Subcutaneous adipose tissue (tissue), 4 donors: ENCODE data around the gene FOXD1. TPM values are rescaled to one million over a fixed set of nuclear protein-coding genes. Genes with fewer than 3 reads are reported as not detected.

ENCODE experiments used
- total RNA-seq, 4 donors: library from RNA; depleted of rRNA; stranded (reverse); fragments of >200 nt; gene quantifications; one replicate each; pipeline ENCODE4 v1.1.0, GENCODE V29; 2016
- TF ChIP-seq, protein P1 (sequence below): fragments of 450-650 bp; IDR thresholded peaks from one replicate; pipeline ENCODE4 v1.5.1; 2016; ENCODE audit warnings: low read depth, mild to moderate bottlenecking, control low read depth, antibody characterized with exemption, moderate library complexity

The FOXD1 gene
- total RNA-seq, 4 donors from 2014 or later: 0.22 TPM; not detected in 3

DNA sequence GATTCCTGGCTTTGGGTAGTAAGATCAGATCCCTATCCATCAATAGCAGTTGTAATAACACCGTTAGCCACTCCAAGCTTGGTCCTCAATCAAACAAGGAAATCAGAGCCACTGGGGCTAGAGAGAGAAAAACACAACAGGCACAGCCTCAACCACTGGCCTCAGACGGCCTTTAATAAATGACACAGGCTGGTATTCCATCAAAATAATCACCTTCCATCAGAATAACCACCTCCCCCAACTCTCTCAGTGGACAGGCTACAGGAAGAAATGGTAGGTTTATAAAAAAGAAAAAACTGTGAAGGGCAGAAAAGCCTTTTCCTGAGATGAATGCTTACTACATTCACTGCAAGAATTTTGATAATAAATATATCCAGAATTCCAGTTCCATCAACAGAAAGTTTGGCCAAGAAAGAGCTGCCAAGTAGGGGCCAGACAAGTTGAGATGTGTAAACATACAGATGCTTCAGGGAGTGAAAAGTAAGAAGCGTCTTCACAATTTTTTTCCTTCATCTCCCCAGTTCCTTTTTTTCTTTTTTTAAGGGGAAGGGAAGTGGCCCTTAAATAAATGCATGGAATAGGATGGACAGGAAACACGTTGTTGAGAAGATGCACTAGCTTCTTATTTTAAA lies 5.5 kb downstream of the FOXD1 start:
- TF ChIP-seq, protein P1, sequence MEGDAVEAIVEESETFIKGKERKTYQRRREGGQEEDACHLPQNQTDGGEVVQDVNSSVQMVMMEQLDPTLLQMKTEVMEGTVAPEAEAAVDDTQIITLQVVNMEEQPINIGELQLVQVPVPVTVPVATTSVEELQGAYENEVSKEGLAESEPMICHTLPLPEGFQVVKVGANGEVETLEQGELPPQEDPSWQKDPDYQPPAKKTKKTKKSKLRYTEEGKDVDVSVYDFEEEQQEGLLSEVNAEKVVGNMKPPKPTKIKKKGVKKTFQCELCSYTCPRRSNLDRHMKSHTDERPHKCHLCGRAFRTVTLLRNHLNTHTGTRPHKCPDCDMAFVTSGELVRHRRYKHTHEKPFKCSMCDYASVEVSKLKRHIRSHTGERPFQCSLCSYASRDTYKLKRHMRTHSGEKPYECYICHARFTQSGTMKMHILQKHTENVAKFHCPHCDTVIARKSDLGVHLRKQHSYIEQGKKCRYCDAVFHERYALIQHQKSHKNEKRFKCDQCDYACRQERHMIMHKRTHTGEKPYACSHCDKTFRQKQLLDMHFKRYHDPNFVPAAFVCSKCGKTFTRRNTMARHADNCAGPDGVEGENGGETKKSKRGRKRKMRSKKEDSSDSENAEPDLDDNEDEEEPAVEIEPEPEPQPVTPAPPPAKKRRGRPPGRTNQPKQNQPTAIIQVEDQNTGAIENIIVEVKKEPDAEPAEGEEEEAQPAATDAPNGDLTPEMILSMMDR: no peak

DNA sequence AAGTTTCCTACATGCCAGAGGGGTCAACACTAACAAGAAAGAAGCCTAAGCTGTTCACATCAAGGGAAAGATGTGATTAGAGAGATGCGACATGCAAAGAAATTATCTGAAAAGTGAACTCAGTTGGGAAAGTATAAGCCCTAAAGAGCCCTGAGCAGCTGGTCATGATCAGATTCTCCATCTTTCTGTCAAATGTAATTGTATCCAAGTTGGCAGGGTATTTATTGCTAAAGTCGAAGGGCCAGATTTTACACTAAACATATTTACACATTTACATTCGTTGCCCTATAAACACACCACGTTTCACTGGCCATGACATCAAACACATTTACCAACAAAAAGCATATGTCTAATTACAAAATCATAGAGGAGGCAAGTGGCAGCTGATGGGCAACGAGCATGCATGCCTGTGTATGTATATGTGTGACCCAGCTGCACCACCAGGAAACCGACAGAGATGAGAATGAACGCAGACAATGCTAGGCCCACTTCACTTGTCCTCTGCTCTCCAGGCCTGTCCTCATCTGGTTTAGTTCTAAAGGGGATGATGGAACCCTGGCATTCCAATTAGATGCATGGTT lies 6.3 kb downstream of the FOXD1 start:
- TF ChIP-seq, protein P1: no peak

DNA sequence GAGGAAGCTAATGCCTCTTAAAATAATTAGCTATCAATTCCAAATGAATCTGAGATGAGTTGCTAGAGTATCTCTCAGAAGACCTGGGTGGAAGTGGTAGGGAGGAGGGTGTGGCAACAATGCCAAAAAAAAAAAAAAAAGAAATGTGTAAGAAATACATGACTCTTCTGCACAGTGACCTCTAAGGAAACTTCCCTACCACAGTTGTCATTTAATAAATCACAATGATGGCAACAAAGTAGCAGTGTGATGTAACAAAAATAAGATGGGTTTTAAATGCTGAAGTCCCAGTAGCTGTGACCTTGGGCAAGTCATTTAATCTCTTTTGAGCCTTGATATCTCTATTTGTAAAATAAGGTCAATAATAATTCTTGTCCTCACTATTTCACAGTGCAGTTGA lies 7.2 kb downstream of the FOXD1 start:
- TF ChIP-seq, protein P1: no peak

DNA sequence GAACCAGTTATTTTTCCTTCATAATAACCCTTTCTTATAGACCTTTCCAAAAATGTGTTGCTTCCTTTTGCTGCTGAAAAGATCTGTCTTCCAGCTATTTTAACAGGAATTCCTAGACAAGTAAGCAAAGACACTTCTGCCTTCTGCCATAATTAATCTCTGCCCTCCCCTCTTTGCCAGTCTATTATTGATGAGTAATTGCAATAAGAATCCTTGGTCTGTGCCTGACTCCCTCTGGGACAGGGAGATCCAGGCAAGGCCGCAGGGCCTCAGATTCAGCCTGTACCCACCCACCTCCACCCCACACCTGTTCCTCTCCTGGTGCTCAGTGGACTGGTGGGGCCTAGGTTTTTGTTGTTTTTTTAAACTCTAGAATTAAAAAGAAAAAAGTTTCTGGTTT lies 8.3 kb downstream of the FOXD1 start:
- TF ChIP-seq, protein P1: no peak

DNA sequence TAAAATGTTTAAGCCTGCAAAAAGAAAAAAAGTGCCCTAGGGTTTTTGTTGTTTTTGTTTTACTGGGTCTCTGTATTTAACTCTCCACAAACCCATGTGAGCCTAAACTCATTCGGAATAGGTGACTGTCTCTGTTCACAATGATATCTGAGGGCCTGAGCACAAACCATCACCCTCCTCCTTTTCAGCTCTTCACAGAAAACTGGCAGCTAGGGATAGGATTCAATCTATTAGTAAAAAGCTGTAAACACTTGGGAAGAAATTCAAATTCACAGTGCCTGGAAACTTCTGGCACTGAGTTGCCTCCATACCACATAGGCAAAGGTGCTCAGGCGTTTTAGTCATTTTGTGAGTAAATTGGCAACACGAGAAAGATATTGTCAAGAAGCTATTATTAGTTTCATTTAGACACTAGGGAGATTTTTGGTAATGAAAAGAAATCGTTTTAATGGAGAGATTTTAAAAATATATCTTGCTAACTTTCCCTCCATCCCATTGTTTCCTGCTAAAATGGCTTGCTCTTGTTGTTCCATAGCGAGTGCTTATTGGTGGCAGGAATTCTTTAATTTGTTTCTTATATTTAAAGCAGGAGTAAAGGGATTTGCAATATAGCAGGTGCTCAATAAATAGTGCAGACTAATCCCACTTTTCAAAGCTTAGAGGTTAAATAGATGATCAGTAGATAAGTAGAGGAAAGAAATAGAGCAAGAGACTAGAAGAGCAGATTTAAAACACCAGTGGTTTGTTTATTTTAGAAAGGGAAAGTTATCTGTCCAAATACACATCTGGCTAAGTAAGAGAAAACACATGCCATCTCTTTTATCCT lies 9.7 kb downstream of the FOXD1 start:
- TF ChIP-seq, protein P1: no peak

DNA sequence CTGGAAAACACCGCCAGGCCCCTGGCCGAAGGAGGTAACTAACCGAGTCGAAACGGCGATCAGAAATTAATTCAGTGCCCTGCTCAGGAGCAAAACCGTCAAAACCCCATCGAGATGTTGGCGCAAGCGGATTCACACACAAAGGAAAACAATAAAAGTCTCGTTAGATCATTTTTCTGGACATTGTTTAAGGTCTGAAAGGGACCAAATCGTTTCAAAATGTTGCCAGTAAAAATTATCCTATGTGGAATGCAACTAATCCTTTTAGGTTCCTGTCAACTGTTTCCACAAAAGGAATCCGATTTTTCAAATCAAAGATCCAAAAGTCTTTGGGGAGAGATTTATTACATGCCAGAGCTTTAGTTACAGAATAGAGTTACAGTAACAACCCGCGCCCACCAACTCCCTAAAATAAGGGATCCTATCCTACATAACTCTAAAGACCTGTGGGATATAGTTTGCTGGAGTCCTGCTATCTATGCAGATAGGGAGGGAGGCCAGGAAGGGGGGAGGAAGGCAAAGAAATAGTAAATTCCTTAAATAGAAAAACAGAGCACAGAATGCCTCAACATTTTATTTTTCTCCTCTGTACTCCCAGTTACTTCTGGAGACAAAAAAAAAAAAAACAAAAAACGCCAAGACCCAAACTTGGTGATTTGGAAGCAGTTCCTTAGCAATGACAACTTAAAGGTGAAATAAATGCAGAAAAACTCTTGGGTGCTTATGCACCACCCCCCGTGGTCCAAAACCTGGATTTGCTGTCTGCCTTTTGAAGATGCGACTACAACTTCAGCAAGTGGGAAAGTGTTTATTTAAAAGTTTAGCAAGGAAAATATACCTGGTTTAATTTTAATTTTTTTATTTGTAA lies 10.6 kb downstream of the FOXD1 start:
- TF ChIP-seq, protein P1: no peak
